Measurements from ENCODE around the gene OR6K2.

The OR6K2 gene

DNA sequence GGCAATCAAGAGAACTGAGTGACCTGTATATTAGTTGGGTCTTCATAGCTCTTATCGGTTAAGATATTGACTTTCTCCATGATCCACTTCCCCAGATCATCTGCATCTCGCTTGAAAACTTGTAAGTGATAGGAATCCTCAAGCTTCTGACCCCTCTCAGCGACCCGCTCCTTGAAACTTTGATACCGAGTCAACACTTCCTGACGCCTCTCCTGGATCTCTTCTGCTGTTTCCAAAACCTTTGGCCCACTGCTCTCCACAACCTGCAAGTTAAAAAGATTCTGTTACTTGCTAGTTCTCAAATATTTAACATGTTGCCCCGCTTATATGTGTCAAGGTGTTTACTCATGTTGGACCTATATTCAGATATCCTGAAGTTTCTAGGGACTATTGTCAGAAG lies 15.4 kb downstream of the OR6K2 start:
- DNase-seq (ENCODE audit: low read depth): no peak

GRCh38 chr1:158681606-158682005 lies 18.8 kb downstream of the OR6K2 start:
- DNase-seq (ENCODE audit: low read depth): no peak

- no peak for DNase-seq (ENCODE audit: low read depth)
These were observed 21.2 kb downstream of the OR6K2 start for GRCh38 chr1:158679289-158679688.

- DNase-seq (ENCODE audit: low read depth): no peak
These were observed 24.7 kb downstream of the OR6K2 start for GRCh38 chr1:158675563-158676323.

- no peak for DNase-seq (ENCODE audit: low read depth)
These were observed 26.1 kb downstream of the OR6K2 start for GRCh38 chr1:158674302-158674701.

GRCh38 chr1:158666037-158666436 lies 34.4 kb downstream of the OR6K2 start:
- DNase-seq (ENCODE audit: low read depth): no peak

DNA sequence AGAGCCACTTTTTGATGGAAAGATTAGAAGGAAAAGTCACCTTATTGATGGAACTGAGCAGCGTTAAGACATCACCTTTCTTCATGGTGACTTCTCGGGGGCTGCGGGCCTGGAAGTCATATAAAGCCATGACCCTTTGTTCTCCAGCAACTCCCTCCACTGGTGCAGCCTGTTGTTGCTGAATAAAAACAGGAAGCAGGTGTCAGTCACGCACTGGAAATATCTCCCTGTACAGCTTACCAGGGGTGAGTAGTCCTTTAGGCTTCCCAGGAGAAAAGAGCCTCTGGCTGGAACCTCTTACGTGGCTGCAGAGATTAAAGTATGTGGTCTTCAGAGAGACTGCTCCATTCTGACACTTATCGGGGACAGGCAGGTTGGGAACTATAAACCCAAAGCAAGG lies 45.9 kb downstream of the OR6K2 start:
- DNase-seq (ENCODE audit: low read depth): no peak

GRCh38 chr1:158654086-158654485 lies 46.4 kb downstream of the OR6K2 start:
- DNase-seq (ENCODE audit: low read depth): no peak

DNA sequence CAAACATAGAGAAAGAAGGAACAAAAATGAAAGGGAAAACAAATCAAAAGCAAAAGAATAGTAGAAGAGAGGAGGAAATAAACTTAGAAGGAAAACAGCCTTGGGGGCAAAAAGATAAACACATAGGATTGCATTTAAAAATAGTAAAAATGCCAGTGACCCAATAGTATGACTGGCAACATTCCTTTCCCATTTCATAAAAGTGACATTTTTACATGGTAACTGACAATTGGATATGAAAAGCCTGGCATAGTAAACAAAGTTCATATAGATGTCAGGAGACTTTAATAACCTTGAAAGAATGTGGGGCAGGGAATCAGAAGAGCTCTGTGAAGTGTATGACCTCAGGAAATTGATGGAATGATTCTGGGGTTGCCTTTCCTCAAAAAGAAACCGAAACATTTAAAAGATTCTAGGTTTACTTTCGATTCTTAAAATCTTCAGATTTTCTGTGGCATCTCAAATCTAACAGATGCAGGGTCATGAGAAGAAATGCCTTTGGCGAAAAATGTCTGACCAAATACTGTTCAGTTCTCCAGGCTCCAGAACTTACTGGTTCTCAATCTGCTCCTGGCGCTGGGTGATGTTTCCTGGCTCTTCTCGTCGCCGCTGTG lies 47.6 kb downstream of the OR6K2 start:
- DNase-seq (ENCODE audit: low read depth): no peak

Data from stimulated activated CD8-positive, alpha-beta memory T cell treated with anti-CD3 and anti-CD28 coated beads, Interleukin-12 subunit alpha, Interleukin-12 subunit beta, amount 100 ng/mL, for 4 hours (primary cell).